Endothelial cell of umbilical vein (primary cell): ENCODE data around the gene ZFAND2B.

ENCODE experiments used
- CTCF ChIP-seq, 2 donors: IDR thresholded peaks; 1 replicate in 1 of 2; 2 replicates in 1 of 2; pipeline ENCODE4 v1.5.1; 2011; ENCODE audit warnings: low read length in 2 of 2, mild to moderate bottlenecking in 2 of 2, moderate library complexity in 2 of 2, control low read depth in 1 of 2, inconsistent platforms in 1 of 2, low read depth in 1 of 2; ENCODE audit not compliant: insufficient read depth in 1 of 2; ENCODE audit errors: extremely low read depth in 1 of 2
- EZH2 ChIP-seq: IDR thresholded peaks from 2 replicates; pipeline ENCODE4 v1.6.1; 2012; ENCODE audit warnings: borderline replicate concordance, low read depth, mild to moderate bottlenecking, moderate library complexity, low read length, inconsistent platforms; ENCODE audit not compliant: severe bottlenecking
- POLR2A ChIP-seq: IDR thresholded peaks from 2 replicates; pipeline ENCODE4 v1.6.1; 2012; ENCODE audit warnings: low read depth, mild to moderate bottlenecking, control low read depth, low read length
- POLR2AphosphoS5 ChIP-seq: IDR thresholded peaks from 2 replicates; pipeline ENCODE4 v1.6.1; 2012; ENCODE audit warnings: low read depth, mild to moderate bottlenecking, control low read depth, low read length, moderate library complexity; ENCODE audit not compliant: insufficient read depth

GRCh38 chr2:219161097-219161496 lies 45.5 kb upstream of the ZFAND2B start:
- TF ChIP-seq CTCF (IDR thresholded peaks at IDR 0.05; ENCODE audit: extremely low read depth in 1 of 2, insufficient read depth in 1 of 2, low read depth in 1 of 2, low read length in 2 of 2) (no peak), POLR2A (no peak), EZH2 (no peak), POLR2AphosphoS5 (no peak)
